ENCODE measurements around the gene OR10H4. TPM values are rescaled to one million over a fixed set of nuclear protein-coding genes. Genes with fewer than 3 reads are reported as not detected.
"Not testable (repeated sequence)": the region's sequence is repeated elsewhere in the genome, so short reads cannot be mapped to it uniquely, and the experiment has no call there.

The OR10H4 gene
- polyA plus RNA-seq, 2 of the 4 experiments (the other 2 are of a cell fraction): not detected

DNA sequence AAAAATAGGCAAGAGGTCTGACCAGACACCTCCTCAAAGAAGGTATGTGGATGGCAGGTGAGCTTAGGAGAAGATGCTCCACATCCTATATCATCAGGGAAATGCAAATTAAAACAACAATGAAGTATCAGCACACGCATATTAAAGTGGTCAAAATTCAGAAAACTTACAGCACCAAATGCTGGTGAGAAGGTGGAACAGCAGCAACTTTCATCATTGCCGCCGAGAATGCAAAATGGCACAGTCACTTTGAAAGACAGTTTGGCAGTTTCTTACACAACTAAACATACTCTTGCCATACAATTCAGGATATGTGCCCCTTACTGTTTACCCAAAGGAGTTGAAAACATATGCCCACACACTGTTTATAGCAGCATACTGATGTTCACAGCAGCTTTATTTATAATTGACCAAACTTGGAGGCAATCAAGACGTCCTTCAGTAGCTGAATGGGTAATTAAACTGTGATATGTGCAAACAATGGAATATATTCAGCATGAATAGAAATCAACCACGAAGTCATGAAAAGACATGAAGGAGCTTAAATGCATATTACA, 22.5 kb downstream of the OR10H4 start:
- CTCF ChIA-PET: interaction anchor here (0.7 to 1.4 kb wide), 2 partner anchors 8 to 1968 kb away, joined by 3 read pairs; no protein-coding TSS in a partner anchor
- DNase-seq (ENCODE audit: low read depth in 1 of 2, low spot score in 1 of 2) (no peak), FAIRE-seq (no peak), ATAC-seq (no peak)
- Histone ChIP-seq H3K9me3 (no peaks in the 10 kb centered on the region), H3K4me1 (no peaks in the 10 kb centered on the region), H3K4me2 (no peak overlapping the region), H3K4me3 (no peak overlapping the region), H3K27ac (no peak overlapping the region)
- POLR2A ChIA-PET: no interaction called here
- TF ChIP-seq KDM1A (IDR thresholded peaks at IDR 0.05; ENCODE audit: low read depth) (no peak), FOXS1 (CRISPR knock-in tag; IDR thresholded peaks at IDR 0.05) (no peak)
- TF ChIP-seq, protein P1, sequence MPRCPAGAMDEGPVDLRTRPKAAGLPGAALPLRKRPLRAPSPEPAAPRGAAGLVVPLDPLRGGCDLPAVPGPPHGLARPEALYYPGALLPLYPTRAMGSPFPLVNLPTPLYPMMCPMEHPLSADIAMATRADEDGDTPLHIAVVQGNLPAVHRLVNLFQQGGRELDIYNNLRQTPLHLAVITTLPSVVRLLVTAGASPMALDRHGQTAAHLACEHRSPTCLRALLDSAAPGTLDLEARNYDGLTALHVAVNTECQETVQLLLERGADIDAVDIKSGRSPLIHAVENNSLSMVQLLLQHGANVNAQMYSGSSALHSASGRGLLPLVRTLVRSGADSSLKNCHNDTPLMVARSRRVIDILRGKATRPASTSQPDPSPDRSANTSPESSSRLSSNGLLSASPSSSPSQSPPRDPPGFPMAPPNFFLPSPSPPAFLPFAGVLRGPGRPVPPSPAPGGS (IDR thresholded peaks at IDR 0.05): no peak
- 32% methylated on average over 5 of the region's 5 CpGs for WGBS (ENCODE audit: missing lambda C conversion rate)

DNA sequence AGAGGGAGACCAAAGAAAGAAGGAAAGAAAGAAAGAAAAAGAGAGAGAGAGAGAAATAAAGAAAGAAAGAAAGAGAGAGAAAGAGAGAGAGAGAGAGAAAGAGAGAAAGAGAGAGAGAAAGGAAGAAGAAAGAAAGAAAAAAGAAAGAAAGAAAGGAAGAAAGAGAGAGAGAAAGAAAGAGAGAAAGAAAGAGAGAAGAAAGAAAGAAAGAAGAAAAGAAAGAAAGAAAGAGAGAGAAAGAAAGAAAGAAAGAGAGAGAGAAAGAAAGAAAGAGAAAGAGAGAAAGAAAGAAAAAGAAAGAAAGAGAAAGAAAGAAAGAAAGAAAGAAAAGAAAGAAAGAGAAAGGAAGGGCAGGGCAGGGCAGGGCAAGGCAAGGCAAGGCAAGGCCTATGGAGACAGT, 23.2 kb downstream of the OR10H4 start:
- ATAC-seq; DNase-seq (ENCODE audit: low read depth in 1 of 2, low spot score in 1 of 2); FAIRE-seq; POLR2A ChIA-PET; H3K27ac ChIP-seq; H3K4me2 ChIP-seq; H3K4me1 ChIP-seq; H3K9me3 ChIP-seq; H3K4me3 ChIP-seq: not testable (repeated sequence)
- CTCF ChIA-PET: interaction anchor here (1.4 kb wide), 1 partner anchor 9 kb away, joined by 3 read pairs; no protein-coding TSS in a partner anchor

DNA sequence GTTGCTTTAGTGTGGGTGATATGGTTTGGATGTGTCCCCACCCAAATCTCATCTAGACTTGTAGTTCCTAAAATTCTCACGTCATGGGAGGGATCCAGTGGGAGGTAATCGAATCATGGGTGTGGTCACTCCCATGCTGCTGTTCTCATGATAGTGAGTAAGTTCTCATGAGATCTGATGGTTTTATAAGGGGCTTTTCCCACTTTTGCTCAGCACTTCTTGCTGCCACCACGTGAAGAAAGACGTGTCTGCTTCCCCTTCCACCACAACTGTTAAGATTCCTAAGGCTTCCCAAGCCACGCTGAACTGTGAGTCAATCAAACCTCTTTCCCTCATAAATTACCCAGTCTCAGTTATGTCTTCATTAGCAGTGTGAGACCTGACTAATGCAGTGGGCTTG, 26.0 kb downstream of the OR10H4 start:
- H3K9me3 ChIP-seq: no peaks in the 10 kb centered on the region
- H3K4me1 ChIP-seq: no peaks in the 10 kb centered on the region
- ChIA-PET POLR2A (no interaction called here), CTCF (no interaction called here)
- no peak for ATAC-seq
- WGBS (ENCODE audit: missing lambda C conversion rate): 1% methylated on average over 5 of the region's 5 CpGs
- no peak overlapping the region for H3K27ac ChIP-seq
- FAIRE-seq: no peak
- H3K4me2 ChIP-seq: no peak overlapping the region
- no peak overlapping the region for H3K4me3 ChIP-seq
- no peak for DNase-seq (ENCODE audit: low read depth in 1 of 2, low spot score in 1 of 2)
- TF ChIP-seq RFX5 (IDR thresholded peaks at IDR 0.05) (no peak), PHF8 (IDR thresholded peaks at IDR 0.05; ENCODE audit: borderline replicate concordance, low read depth) (no peak), HDAC2 (IDR thresholded peaks at IDR 0.05) (no peak)
- TF ChIP-seq, protein P2, sequence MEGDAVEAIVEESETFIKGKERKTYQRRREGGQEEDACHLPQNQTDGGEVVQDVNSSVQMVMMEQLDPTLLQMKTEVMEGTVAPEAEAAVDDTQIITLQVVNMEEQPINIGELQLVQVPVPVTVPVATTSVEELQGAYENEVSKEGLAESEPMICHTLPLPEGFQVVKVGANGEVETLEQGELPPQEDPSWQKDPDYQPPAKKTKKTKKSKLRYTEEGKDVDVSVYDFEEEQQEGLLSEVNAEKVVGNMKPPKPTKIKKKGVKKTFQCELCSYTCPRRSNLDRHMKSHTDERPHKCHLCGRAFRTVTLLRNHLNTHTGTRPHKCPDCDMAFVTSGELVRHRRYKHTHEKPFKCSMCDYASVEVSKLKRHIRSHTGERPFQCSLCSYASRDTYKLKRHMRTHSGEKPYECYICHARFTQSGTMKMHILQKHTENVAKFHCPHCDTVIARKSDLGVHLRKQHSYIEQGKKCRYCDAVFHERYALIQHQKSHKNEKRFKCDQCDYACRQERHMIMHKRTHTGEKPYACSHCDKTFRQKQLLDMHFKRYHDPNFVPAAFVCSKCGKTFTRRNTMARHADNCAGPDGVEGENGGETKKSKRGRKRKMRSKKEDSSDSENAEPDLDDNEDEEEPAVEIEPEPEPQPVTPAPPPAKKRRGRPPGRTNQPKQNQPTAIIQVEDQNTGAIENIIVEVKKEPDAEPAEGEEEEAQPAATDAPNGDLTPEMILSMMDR (IDR thresholded peaks at IDR 0.05): no peak

DNA sequence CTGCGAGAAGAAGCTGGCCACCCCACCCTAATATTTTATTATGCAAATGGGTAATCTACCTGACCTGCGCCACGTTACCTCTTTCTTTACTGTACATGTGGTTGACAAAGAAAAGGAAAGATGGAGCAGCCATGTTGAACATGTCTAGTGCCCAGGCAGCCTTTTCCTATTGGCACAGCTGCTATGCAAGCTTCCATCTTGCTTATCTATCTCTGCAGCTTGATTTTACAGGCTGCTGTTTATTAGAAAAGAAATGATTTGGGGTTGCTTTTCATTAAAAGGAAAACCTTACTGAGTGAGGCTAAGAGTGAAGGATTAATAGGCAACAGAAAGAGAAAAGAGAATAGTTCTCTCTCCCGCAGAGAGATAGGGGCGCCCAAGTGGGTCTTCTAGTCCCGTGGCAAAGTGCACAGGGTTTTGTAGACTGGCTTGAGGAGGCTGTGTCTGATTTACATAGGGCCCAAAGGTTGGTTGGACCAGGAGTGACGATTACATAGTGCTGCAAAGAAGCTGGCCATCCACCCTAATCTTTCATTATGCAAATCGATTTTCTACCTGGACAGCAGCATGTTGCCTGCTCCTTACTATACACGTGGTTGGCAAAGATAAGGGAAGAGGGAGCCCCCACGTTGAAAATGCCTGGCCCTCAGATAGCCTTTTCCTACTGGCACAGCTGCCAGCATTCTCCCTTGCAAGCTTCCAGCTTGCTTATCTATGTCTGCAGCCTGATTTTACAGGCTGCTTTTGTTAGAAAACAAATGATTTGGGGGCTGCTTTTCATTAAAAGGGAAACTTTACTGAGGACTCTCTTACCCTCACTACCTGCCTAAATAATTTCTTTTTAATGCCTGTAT, 28.3 kb downstream of the OR10H4 start:
- ATAC-seq (no peak), FAIRE-seq (no peak), DNase-seq (ENCODE audit: low read depth in 1 of 2, low spot score in 1 of 2) (no peak)
- H3K4me2 ChIP-seq: no peak overlapping the region
- H3K9me3 ChIP-seq: no peaks in the 10 kb centered on the region; the same call in 2 of the 3 replicates
- H3K4me1 ChIP-seq: no peaks in the 10 kb centered on the region
- ChIA-PET POLR2A (no interaction called here), CTCF (no interaction called here)
- no peak overlapping the region for H3K4me3 ChIP-seq
- TF ChIP-seq MAZ (IDR thresholded peaks at IDR 0.05; ENCODE audit: borderline replicate concordance, low read depth, low read length) (no peak), CHD4 (IDR thresholded peaks at IDR 0.05; ENCODE audit: borderline replicate concordance) (no peak), FOSB (CRISPR knock-in tag; IDR thresholded peaks at IDR 0.05) (no peak), HDAC2 (IDR thresholded peaks at IDR 0.05) (no peak), SREBF2 (IDR thresholded peaks at IDR 0.05) (no peak), RFX5 (IDR thresholded peaks at IDR 0.05) (no peak), CBX2 (IDR thresholded peaks at IDR 0.05; ENCODE audit: borderline replicate concordance, low read depth) (no peak), POLR2A (IDR thresholded peaks at IDR 0.05; ENCODE audit: low read length) (no peak), KDM5A (IDR thresholded peaks at IDR 0.05) (no peak), RCOR1 (IDR thresholded peaks at IDR 0.05; ENCODE audit: low read depth, low read length) (no peak), HOXB13 (CRISPR knock-in tag; IDR thresholded peaks at IDR 0.05; ENCODE audit: low read depth) (no peak)
- TF ChIP-seq, protein P3, sequence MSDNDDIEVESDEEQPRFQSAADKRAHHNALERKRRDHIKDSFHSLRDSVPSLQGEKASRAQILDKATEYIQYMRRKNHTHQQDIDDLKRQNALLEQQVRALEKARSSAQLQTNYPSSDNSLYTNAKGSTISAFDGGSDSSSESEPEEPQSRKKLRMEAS (IDR thresholded peaks at IDR 0.05): no peak
- TF ChIP-seq, protein P4, sequence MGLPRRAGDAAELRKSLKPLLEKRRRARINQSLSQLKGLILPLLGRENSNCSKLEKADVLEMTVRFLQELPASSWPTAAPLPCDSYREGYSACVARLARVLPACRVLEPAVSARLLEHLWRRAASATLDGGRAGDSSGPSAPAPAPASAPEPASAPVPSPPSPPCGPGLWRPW (IDR thresholded peaks at IDR 0.05): no peak
- TF ChIP-seq, protein P5, sequence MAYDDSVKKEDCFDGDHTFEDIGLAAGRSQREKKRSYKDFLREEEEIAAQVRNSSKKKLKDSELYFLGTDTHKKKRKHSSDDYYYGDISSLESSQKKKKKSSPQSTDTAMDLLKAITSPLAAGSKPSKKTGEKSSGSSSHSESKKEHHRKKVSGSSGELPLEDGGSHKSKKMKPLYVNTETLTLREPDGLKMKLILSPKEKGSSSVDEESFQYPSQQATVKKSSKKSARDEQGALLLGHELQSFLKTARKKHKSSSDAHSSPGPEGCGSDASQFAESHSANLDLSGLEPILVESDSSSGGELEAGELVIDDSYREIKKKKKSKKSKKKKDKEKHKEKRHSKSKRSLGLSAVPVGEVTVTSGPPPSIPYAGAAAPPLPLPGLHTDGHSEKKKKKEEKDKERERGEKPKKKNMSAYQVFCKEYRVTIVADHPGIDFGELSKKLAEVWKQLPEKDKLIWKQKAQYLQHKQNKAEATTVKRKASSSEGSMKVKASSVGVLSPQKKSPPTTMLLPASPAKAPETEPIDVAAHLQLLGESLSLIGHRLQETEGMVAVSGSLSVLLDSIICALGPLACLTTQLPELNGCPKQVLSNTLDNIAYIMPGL (CRISPR knock-in tag; IDR thresholded peaks at IDR 0.05; ENCODE audit: borderline replicate concordance): no peak
- TF ChIP-seq, protein P6, sequence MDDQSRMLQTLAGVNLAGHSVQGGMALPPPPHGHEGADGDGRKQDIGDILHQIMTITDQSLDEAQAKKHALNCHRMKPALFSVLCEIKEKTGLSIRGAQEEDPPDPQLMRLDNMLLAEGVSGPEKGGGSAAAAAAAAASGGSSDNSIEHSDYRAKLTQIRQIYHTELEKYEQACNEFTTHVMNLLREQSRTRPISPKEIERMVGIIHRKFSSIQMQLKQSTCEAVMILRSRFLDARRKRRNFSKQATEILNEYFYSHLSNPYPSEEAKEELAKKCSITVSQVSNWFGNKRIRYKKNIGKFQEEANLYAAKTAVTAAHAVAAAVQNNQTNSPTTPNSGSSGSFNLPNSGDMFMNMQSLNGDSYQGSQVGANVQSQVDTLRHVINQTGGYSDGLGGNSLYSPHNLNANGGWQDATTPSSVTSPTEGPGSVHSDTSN (IDR thresholded peaks at IDR 0.05): no peak
- TF ChIP-seq, protein P2 (IDR thresholded peaks at IDR 0.05): no peak
- no peak overlapping the region for H3K27ac ChIP-seq
- WGBS (ENCODE audit: missing lambda C conversion rate): 13% methylated on average over 10 of the region's 10 CpGs
